Liver (tissue), 3 donors: Measurements from ENCODE around the gene ARHGEF28.

Experiments
- CTCF ChIP-seq: fragments of 150-350 bp; IDR thresholded peaks from 2 replicates; pipeline ENCODE4 v1.5.1; 2017; ENCODE audit warnings: improper control_type of control experiment, low read depth, low read length; ENCODE audit not compliant: missing input control
- GABPA ChIP-seq, 2 donors: IDR thresholded peaks in 1 of 2; conservative IDR thresholded peaks in 1 of 2; 2 replicates each; pipeline ENCODE4 v1.6.1; 2016; ENCODE audit warnings: antibody characterized with exemption in 2 of 2, mild to moderate bottlenecking in 1 of 2, moderate library complexity in 1 of 2
- SP1 ChIP-seq: IDR thresholded peaks from 2 replicates; pipeline ENCODE4 v1.6.1; 2018; ENCODE audit warnings: antibody characterized with exemption, mild to moderate bottlenecking
- TAF1 ChIP-seq: conservative IDR thresholded peaks from 2 replicates; pipeline ENCODE4 v1.6.1; 2016; ENCODE audit warnings: antibody characterized with exemption, mild to moderate bottlenecking
- donor health status: healthy.
- donor health status: healthy.

DNA sequence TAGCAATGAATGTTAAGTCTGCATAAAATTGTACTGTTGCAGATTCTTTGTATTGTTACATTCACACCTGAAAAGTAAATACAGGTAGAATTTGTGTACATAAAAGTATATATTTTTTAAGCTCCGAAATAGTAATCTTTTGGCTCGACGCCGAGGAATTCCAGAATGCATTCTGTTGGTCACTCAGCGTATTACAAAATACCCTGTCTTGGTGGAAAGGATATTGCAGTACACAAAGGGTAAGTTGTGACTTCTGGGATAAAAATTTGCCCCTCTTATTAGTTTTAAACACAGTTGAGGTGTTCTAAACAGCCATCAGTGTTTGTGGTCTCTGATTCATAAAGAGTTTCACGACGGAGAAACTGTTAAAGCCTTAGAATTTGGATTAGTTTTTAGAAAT is 257.6 kb downstream of the ARHGEF28 start:
- no peak for TF ChIP-seq CTCF
- no peak for TF ChIP-seq SP1
- TF ChIP-seq TAF1 = no peak
- no peak for TF ChIP-seq GABPA (IDR thresholded peaks at IDR 0.05 in 1 of 2, conservative IDR thresholded peaks at IDR 0.05 in 1 of 2)
